Measurements from ENCODE around the gene SCMH1.
"Not testable (repeated sequence)": the region's sequence is repeated elsewhere in the genome, so short reads cannot be mapped to it uniquely, and the experiment has no call there.

The SCMH1 gene

GRCh38 chr1:41274752-41275545, 32.8 kb upstream of the SCMH1 start:
- H3K36me3 ChIP-seq (ENCODE audit: insufficient read depth, low read length): no peaks in the 10 kb centered on the region
- H3K9me3 ChIP-seq (ENCODE audit: low read length): peaks cover 2% of the 10 kb centered on the region
- no peak overlapping the region for H3K4me3 ChIP-seq (ENCODE audit: low read length)
- no peak overlapping the region for H2AFZ ChIP-seq (ENCODE audit: low read depth, low read length)
- no peaks in the 10 kb centered on the region for H3K4me1 ChIP-seq (ENCODE audit: insufficient read depth, low read length)
- H3K27me3 ChIP-seq (ENCODE audit: insufficient read depth, low read length): peaks cover 10% of the 10 kb centered on the region

GRCh38 chr1:41272601-41273000, 30.5 kb upstream of the SCMH1 start:
- no peaks in the 10 kb centered on the region for H3K4me1 ChIP-seq (ENCODE audit: insufficient read depth, low read length)
- peaks cover 19% of the 10 kb centered on the region for H3K27me3 ChIP-seq (ENCODE audit: insufficient read depth, low read length)
- no peak overlapping the region for H3K4me3 ChIP-seq (ENCODE audit: low read length)
- no peak overlapping the region for H2AFZ ChIP-seq (ENCODE audit: low read depth, low read length)
- H3K36me3 ChIP-seq (ENCODE audit: insufficient read depth, low read length): no peaks in the 10 kb centered on the region
- H3K9me3 ChIP-seq (ENCODE audit: low read length): peaks cover 2% of the 10 kb centered on the region

- no peaks in the 10 kb centered on the region for H3K4me1 ChIP-seq (ENCODE audit: insufficient read depth, low read length)
- peaks cover 2% of the 10 kb centered on the region for H3K9me3 ChIP-seq (ENCODE audit: low read length)
- peaks cover 12% of the 10 kb centered on the region for H3K27me3 ChIP-seq (ENCODE audit: insufficient read depth, low read length)
- H3K36me3 ChIP-seq (ENCODE audit: insufficient read depth, low read length): no peaks in the 10 kb centered on the region
- no peak overlapping the region for H3K4me3 ChIP-seq (ENCODE audit: low read length)
- no peak overlapping the region for H2AFZ ChIP-seq (ENCODE audit: low read depth, low read length)
Measured at GRCh38 chr1:41268154-41268770, 26.2 kb upstream of the SCMH1 start.

GRCh38 chr1:41261926-41262618, 20.0 kb upstream of the SCMH1 start:
- no peak overlapping the region for H2AFZ ChIP-seq (ENCODE audit: low read depth, low read length)
- no peak overlapping the region for H3K4me3 ChIP-seq (ENCODE audit: low read length)
- H3K4me1 ChIP-seq (ENCODE audit: insufficient read depth, low read length): no peaks in the 10 kb centered on the region
- H3K36me3 ChIP-seq (ENCODE audit: insufficient read depth, low read length): no peaks in the 10 kb centered on the region
- H3K27me3 ChIP-seq (ENCODE audit: insufficient read depth, low read length): no peaks in the 10 kb centered on the region
- H3K9me3 ChIP-seq (ENCODE audit: low read length): no peaks in the 10 kb centered on the region

GRCh38 chr1:41260768-41261167, 18.7 kb upstream of the SCMH1 start:
- no peak overlapping the region for H3K4me3 ChIP-seq (ENCODE audit: low read length)
- H2AFZ ChIP-seq (ENCODE audit: low read depth, low read length): no peak overlapping the region
- H3K4me1 ChIP-seq (ENCODE audit: insufficient read depth, low read length): no peaks in the 10 kb centered on the region
- no peaks in the 10 kb centered on the region for H3K9me3 ChIP-seq (ENCODE audit: low read length)
- H3K36me3 ChIP-seq (ENCODE audit: insufficient read depth, low read length): no peaks in the 10 kb centered on the region
- no peaks in the 10 kb centered on the region for H3K27me3 ChIP-seq (ENCODE audit: insufficient read depth, low read length)

- Histone ChIP-seq H3K27me3 (ENCODE audit: insufficient read depth, low read length) (no peaks in the 10 kb centered on the region), H3K4me3 (ENCODE audit: low read length) (no peak overlapping the region), H3K4me1 (ENCODE audit: insufficient read depth, low read length) (no peaks in the 10 kb centered on the region), H3K36me3 (ENCODE audit: insufficient read depth, low read length) (no peaks in the 10 kb centered on the region), H2AFZ (ENCODE audit: low read depth, low read length) (no peak overlapping the region), H3K9me3 (ENCODE audit: low read length) (no peaks in the 10 kb centered on the region)
Measured at GRCh38 chr1:41259221-41259620, 17.1 kb upstream of the SCMH1 start.

GRCh38 chr1:41255978-41256377, 13.9 kb upstream of the SCMH1 start:
- H2AFZ ChIP-seq (ENCODE audit: low read depth, low read length): no peak overlapping the region
- H3K4me3 ChIP-seq (ENCODE audit: low read length): no peak overlapping the region
- no peaks in the 10 kb centered on the region for H3K4me1 ChIP-seq (ENCODE audit: insufficient read depth, low read length)
- no peaks in the 10 kb centered on the region for H3K9me3 ChIP-seq (ENCODE audit: low read length)
- H3K36me3 ChIP-seq (ENCODE audit: insufficient read depth, low read length): no peaks in the 10 kb centered on the region
- H3K27me3 ChIP-seq (ENCODE audit: insufficient read depth, low read length): no peaks in the 10 kb centered on the region

GRCh38 chr1:41251120-41251519, 9.0 kb upstream of the SCMH1 start:
- H2AFZ ChIP-seq (ENCODE audit: low read depth, low read length); H3K27me3 ChIP-seq (ENCODE audit: insufficient read depth, low read length); H3K4me1 ChIP-seq (ENCODE audit: insufficient read depth, low read length); H3K36me3 ChIP-seq (ENCODE audit: insufficient read depth, low read length); H3K9me3 ChIP-seq (ENCODE audit: low read length); H3K4me3 ChIP-seq (ENCODE audit: low read length): not testable (repeated sequence)

- H3K9me3 ChIP-seq (ENCODE audit: low read length): no peaks in the 10 kb centered on the region
- no peak overlapping the region for H2AFZ ChIP-seq (ENCODE audit: low read depth, low read length)
- H3K4me1 ChIP-seq (ENCODE audit: insufficient read depth, low read length): no peaks in the 10 kb centered on the region
- H3K36me3 ChIP-seq (ENCODE audit: insufficient read depth, low read length): no peaks in the 10 kb centered on the region
- H3K27me3 ChIP-seq (ENCODE audit: insufficient read depth, low read length): peaks cover 6% of the 10 kb centered on the region
- no peak overlapping the region for H3K4me3 ChIP-seq (ENCODE audit: low read length)
Measured at GRCh38 chr1:41249319-41249718, 7.2 kb upstream of the SCMH1 start.

- peaks cover 6% of the 10 kb centered on the region for H3K27me3 ChIP-seq (ENCODE audit: insufficient read depth, low read length)
- no peak overlapping the region for H2AFZ ChIP-seq (ENCODE audit: low read depth, low read length)
- no peaks in the 10 kb centered on the region for H3K9me3 ChIP-seq (ENCODE audit: low read length)
- H3K36me3 ChIP-seq (ENCODE audit: insufficient read depth, low read length): no peaks in the 10 kb centered on the region
- H3K4me1 ChIP-seq (ENCODE audit: insufficient read depth, low read length): peaks cover 10% of the 10 kb centered on the region
- H3K4me3 ChIP-seq (ENCODE audit: low read length): no peak overlapping the region
Measured at GRCh38 chr1:41246568-41246967, 4.5 kb upstream of the SCMH1 start.

- Histone ChIP-seq H3K9me3 (ENCODE audit: low read length) (no peaks in the 10 kb centered on the region), H3K27me3 (ENCODE audit: insufficient read depth, low read length) (peaks cover 6% of the 10 kb centered on the region), H3K36me3 (ENCODE audit: insufficient read depth, low read length) (no peaks in the 10 kb centered on the region), H3K4me3 (ENCODE audit: low read length) (no peak overlapping the region), H3K4me1 (ENCODE audit: insufficient read depth, low read length) (peaks cover 17% of the 10 kb centered on the region), H2AFZ (ENCODE audit: low read depth, low read length) (no peak overlapping the region)
Measured at GRCh38 chr1:41245659-41246058, 3.6 kb upstream of the SCMH1 start.

- no peaks in the 10 kb centered on the region for H3K27me3 ChIP-seq (ENCODE audit: insufficient read depth, low read length)
- H3K4me3 ChIP-seq (ENCODE audit: low read length): peak overlapping the region; percentile 57
- peak overlapping the region; percentile 84 for H2AFZ ChIP-seq (ENCODE audit: low read depth, low read length)
- no peaks in the 10 kb centered on the region for H3K9me3 ChIP-seq (ENCODE audit: low read length)
- no peaks in the 10 kb centered on the region for H3K36me3 ChIP-seq (ENCODE audit: insufficient read depth, low read length)
- H3K4me1 ChIP-seq (ENCODE audit: insufficient read depth, low read length): peaks cover 19% of the 10 kb centered on the region
Measured at GRCh38 chr1:41243079-41243385, 926 bp upstream of the SCMH1 start.

- no peaks in the 10 kb centered on the region for H3K36me3 ChIP-seq (ENCODE audit: insufficient read depth, low read length)
- peak overlapping the region; percentile 57 for H3K4me3 ChIP-seq (ENCODE audit: low read length)
- H3K4me1 ChIP-seq (ENCODE audit: insufficient read depth, low read length): peaks cover 19% of the 10 kb centered on the region
- H3K9me3 ChIP-seq (ENCODE audit: low read length): no peaks in the 10 kb centered on the region
- no peaks in the 10 kb centered on the region for H3K27me3 ChIP-seq (ENCODE audit: insufficient read depth, low read length)
- H2AFZ ChIP-seq (ENCODE audit: low read depth, low read length): peak overlapping the region; percentile 84
Measured at GRCh38 chr1:41242342-41243078, 404 bp upstream of the SCMH1 start.
